Esophagus squamous epithelium (tissue), 5 donors: Measurements from ENCODE around the gene EZH2. TPM values are rescaled to one million over a fixed set of nuclear protein-coding genes. Genes with fewer than 3 reads are reported as not detected.

Source experiments
- DNase-seq: peaks from one replicate; lab custom pipeline; 2025; lab: John Stamatoyannopoulos, UW
- H3K27ac ChIP-seq, 4 donors: fragments of 200-600 bp; sonication (generic); one replicate each; pipeline ENCODE4 v1.5.1; 2016 to 2019; ENCODE audit warnings: mild to moderate bottlenecking in 1 of 4
- H3K27me3 ChIP-seq, 4 donors: fragments of 200-600 bp; sonication (generic); 1 replicate in 3 of 4; 2 replicates in 1 of 4; pipeline versions ENCODE4 v1.5.1 to v1.6.0; 2017 to 2021; ENCODE audit warnings: antibody characterized with exemption in 1 of 4
- H3K36me3 ChIP-seq, 3 donors: fragments of 200-600 bp; sonication (generic); one replicate each; pipeline ENCODE4 v1.5.1; 2016 to 2019
- H3K4me1 ChIP-seq, 3 donors: fragments of 200-600 bp; sonication (generic); one replicate each; pipeline ENCODE4 v1.5.1; 2017 to 2019
- H3K4me3 ChIP-seq, 4 donors: fragments of 200-600 bp; sonication (generic); 1 replicate in 3 of 4; 2 replicates in 1 of 4; pipeline ENCODE4 v1.5.1; 2016 to 2019; ENCODE audit warnings: mild to moderate bottlenecking in 2 of 4, moderate library complexity in 1 of 4
- H3K9me3 ChIP-seq, 3 donors: fragments of 200-600 bp; sonication (generic); one replicate each; pipeline ENCODE4 v1.5.1; 2016 to 2019
- CTCF ChIP-seq, 6 experiments: fragments of 450-650 bp in 4 of 6; fragments of 200-600 bp in 2 of 6; sonication (generic) in 2 of 6; IDR thresholded peaks; one replicate each; pipeline ENCODE4 v1.5.1; 2016 to 2019; ENCODE audit warnings: antibody characterized with exemption in 6 of 6, mild to moderate bottlenecking in 4 of 6, moderate library complexity in 4 of 6
- POLR2A ChIP-seq, 4 donors: fragments of 450-650 bp; IDR thresholded peaks; one replicate each; pipeline ENCODE4 v1.6.1; 2017; ENCODE audit warnings: antibody characterized with exemption in 4 of 4, mild to moderate bottlenecking in 4 of 4, moderate library complexity in 3 of 4
- WGBS, 2 donors: methylation state at CpG; one replicate each; pipeline ENCODE4 v1.1.5; 2018; 5-methylcytosine and 5-hydroxymethylcytosine counted together
- intact Hi-C: fragments of 100-400 bp; cut with DNase I; formaldehyde crosslinking; loops from one replicate; pipeline ENCODE4 v1.15.0; 2022
- total RNA-seq, 4 donors: library from RNA; depleted of rRNA; stranded (reverse); fragments of >200 nt; gene quantifications; one replicate each; pipeline ENCODE4 v1.1.0, GENCODE V29; 2016
- donor health status: DM: yes; HTN: yes; CAD: no.

EZH2 gene
- total RNA-seq, 4 donors from 2014 or later: 6.2 to 22.3 (median 12.7) TPM

- Histone ChIP-seq H3K27ac (no peak overlapping the region), H3K4me1 (no peaks in the 10 kb centered on the region), H3K36me3 (peaks cover 0 to 80% (median 4%) of the 10 kb centered on the region in 3 donors), H3K9me3 (no peaks in the 10 kb centered on the region), H3K27me3 (no peaks in the 10 kb centered on the region), H3K4me3 (no peak overlapping the region)
- no peak for DNase-seq
- TF ChIP-seq POLR2A (IDR thresholded peaks at IDR 0.05): no peak
- TF ChIP-seq CTCF (IDR thresholded peaks at IDR 0.05): no peak
- intact Hi-C loops: no loop called here
- 87 to 91% methylated on average over 2 to 3 of the region's 3 CpGs for WGBS, 2 donors
Observed at GRCh38 chr7:148815612-148816011, 68.5 kb downstream of the EZH2 start.

- Histone ChIP-seq H3K27ac (no peak overlapping the region), H3K4me3 (no peak overlapping the region), H3K9me3 (no peaks in the 10 kb centered on the region), H3K36me3 (peaks cover 0 to 85% (median 4%) of the 10 kb centered on the region in 3 donors), H3K27me3 (no peaks in the 10 kb centered on the region), H3K4me1 (no peaks in the 10 kb centered on the region)
- intact Hi-C loops: no loop called here
- no peak for DNase-seq
- TF ChIP-seq CTCF (IDR thresholded peaks at IDR 0.05): no peak
- TF ChIP-seq POLR2A (IDR thresholded peaks at IDR 0.05): no peak
- WGBS, 2 donors: 81 to 87% methylated on average over 10 of the region's 10 CpGs
Observed at GRCh38 chr7:148814922-148815559, 69.0 kb downstream of the EZH2 start.

GRCh38 chr7:148813890-148814289 lies 70.2 kb downstream of the EZH2 start:
- intact Hi-C loops: no loop called here
- DNase-seq: no peak
- 94% methylated on average over 7 to 9 of the region's 9 CpGs for WGBS, 2 donors
- no peak for TF ChIP-seq CTCF (IDR thresholded peaks at IDR 0.05)
- no peak for TF ChIP-seq POLR2A (IDR thresholded peaks at IDR 0.05)
- H3K4me3 ChIP-seq: no peak overlapping the region
- H3K27ac ChIP-seq: no peak overlapping the region
- no peaks in the 10 kb centered on the region for H3K27me3 ChIP-seq
- no peaks in the 10 kb centered on the region for H3K9me3 ChIP-seq
- H3K36me3 ChIP-seq: peaks cover 0 to 88% (median 4%) of the 10 kb centered on the region in 3 donors
- no peaks in the 10 kb centered on the region for H3K4me1 ChIP-seq

- Histone ChIP-seq H3K9me3 (no peaks in the 10 kb centered on the region), H3K4me1 (no peaks in the 10 kb centered on the region), H3K27me3 (no peaks in the 10 kb centered on the region), H3K4me3 (no peak overlapping the region), H3K36me3 (peaks cover 0 to 90% (median 0%) of the 10 kb centered on the region in 3 donors), H3K27ac (no peak overlapping the region)
- DNase-seq: no peak
- TF ChIP-seq CTCF (IDR thresholded peaks at IDR 0.05) (no peak), POLR2A (IDR thresholded peaks at IDR 0.05) (no peak)
- intact Hi-C loops: no loop called here
- 88 to 93% methylated on average over 4 of the region's 4 CpGs for WGBS, 2 donors
Observed at GRCh38 chr7:148811892-148812291, 72.2 kb downstream of the EZH2 start.

GRCh38 chr7:148809856-148810255 lies 74.2 kb downstream of the EZH2 start:
- Histone ChIP-seq H3K9me3 (no peaks in the 10 kb centered on the region), H3K4me3 (no peak overlapping the region), H3K27ac (no peak overlapping the region), H3K4me1 (no peaks in the 10 kb centered on the region), H3K36me3 (peaks cover 0 to 80% (median 0%) of the 10 kb centered on the region in 3 donors), H3K27me3 (no peaks in the 10 kb centered on the region)
- no peak for DNase-seq
- 58% methylated on average over 2 of the region's 4 CpGs; no CpG with 5 or more reads in 1 of the 2 donors for WGBS, 2 donors
- TF ChIP-seq POLR2A (IDR thresholded peaks at IDR 0.05) (no peak), CTCF (IDR thresholded peaks at IDR 0.05) (no peak)
- intact Hi-C loops: no loop called here
